HepG2 (cell line): ENCODE data around the gene PDK2.
A peak's percentile ranks its signal among the peaks of the same experiment; 100 is the strongest.

ENCODE experiments used
- KDM5B ChIP-seq: sonication (generic); formaldehyde crosslinking; IDR thresholded peaks from 2 replicates; pipeline ENCODE4 v1.4.0; 2020; ENCODE audit warnings: missing genetic modification reagents, mild to moderate bottlenecking, borderline replicate concordance
- MYC ChIP-seq: sonication (generic); formaldehyde crosslinking; IDR thresholded peaks from 2 replicates; pipeline ENCODE4 v1.9.0; 2021; ENCODE audit warnings: missing genetic modification reagents, borderline replicate concordance
- ZNF263 ChIP-seq: sonication (generic); formaldehyde crosslinking; IDR thresholded peaks from 2 replicates; pipeline ENCODE4 v1.4.0; 2020; ENCODE audit warnings: missing genetic modification reagents
- ZNF512B ChIP-seq: sonication (generic); formaldehyde crosslinking; IDR thresholded peaks from 2 replicates; pipeline ENCODE4 v1.5.1; 2020; ENCODE audit warnings: missing genetic modification reagents, mild to moderate bottlenecking, borderline replicate concordance

GRCh38 chr17:50094243-50094752, 853 bp upstream of the PDK2 start:
- TF ChIP-seq MYC (no peak), ZNF512B (CRISPR knock-in tag) (no peak), ZNF263 (CRISPR knock-in tag) (0 out of 2 replicates have a peak, but pooled peaks have one; percentile 28), KDM5B (CRISPR knock-in tag) (no peak)
